Measurements from ENCODE around the gene ASIC2.

Gene ASIC2

DNA sequence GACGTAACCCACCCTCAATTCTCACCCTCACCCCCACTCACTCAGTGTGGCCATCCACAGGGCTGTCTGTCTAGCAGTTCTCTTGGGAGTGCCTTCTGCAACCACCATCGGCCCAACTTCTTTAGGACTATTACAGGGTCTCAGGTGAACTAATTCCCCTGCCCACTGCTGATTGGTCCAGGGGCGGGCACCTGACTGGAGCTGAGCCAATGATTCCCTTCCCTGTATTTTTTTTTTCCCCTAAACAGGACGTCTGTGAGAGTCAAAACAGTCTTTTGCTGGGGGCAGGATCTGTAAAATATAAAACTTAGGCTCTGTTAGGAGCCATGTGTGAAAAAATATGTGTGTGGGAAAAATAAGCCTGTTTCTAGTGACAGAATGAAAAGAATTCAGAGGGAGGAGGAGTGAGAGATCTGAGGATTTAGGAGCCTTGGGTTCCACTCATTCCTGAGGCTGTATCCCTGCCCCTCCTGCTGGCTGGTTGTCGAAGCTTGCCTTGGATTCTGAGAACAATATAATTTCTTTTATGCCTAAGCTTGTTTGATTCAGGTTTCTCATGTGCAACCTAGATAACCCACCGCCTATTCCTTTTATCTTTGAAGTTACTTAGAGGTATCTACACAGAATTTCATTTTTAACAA, 186.4 kb downstream of the ASIC2 start:
- H3K4me1 ChIP-seq (ENCODE audit: control insufficient read depth in 1 of 2, insufficient read depth in 2 of 2, low read length in 2 of 2) = no peaks in the 10 kb centered on the region
- no peaks in the 10 kb centered on the region for H3K36me3 ChIP-seq (ENCODE audit: control insufficient read depth in 1 of 2, insufficient read depth in 2 of 2, low read length in 2 of 2)
- no peaks in the 10 kb centered on the region for H3K27me3 ChIP-seq (ENCODE audit: low read depth, low read length)
- H3K4me3 ChIP-seq (ENCODE audit: low read depth in 1 of 2, low read length in 2 of 2) = no peak overlapping the region
- no peak overlapping the region for H3K27ac ChIP-seq (ENCODE audit: low read length)
- H3K9me3 ChIP-seq (ENCODE audit: control insufficient read depth in 1 of 2, low read length in 2 of 2) = no peaks in the 10 kb centered on the region

- H3K4me1 ChIP-seq (ENCODE audit: control insufficient read depth in 1 of 2, insufficient read depth in 2 of 2, low read length in 2 of 2) = no peaks in the 10 kb centered on the region
- no peak overlapping the region for H3K4me3 ChIP-seq (ENCODE audit: low read depth in 1 of 2, low read length in 2 of 2)
- no peaks in the 10 kb centered on the region for H3K27me3 ChIP-seq (ENCODE audit: low read depth, low read length)
- no peak overlapping the region for H3K27ac ChIP-seq (ENCODE audit: low read length)
- no peaks in the 10 kb centered on the region for H3K36me3 ChIP-seq (ENCODE audit: control insufficient read depth in 1 of 2, insufficient read depth in 2 of 2, low read length in 2 of 2)
- H3K9me3 ChIP-seq (ENCODE audit: control insufficient read depth in 1 of 2, low read length in 2 of 2) = no peaks in the 10 kb centered on the region
Observed at GRCh38 chr17:33105911-33106310, 187.2 kb downstream of the ASIC2 start.

- Histone ChIP-seq H3K4me1 (ENCODE audit: control insufficient read depth in 1 of 2, insufficient read depth in 2 of 2, low read length in 2 of 2) (no peaks in the 10 kb centered on the region), H3K27ac (ENCODE audit: low read length) (no peak overlapping the region), H3K36me3 (ENCODE audit: control insufficient read depth in 1 of 2, insufficient read depth in 2 of 2, low read length in 2 of 2) (no peaks in the 10 kb centered on the region), H3K27me3 (ENCODE audit: low read depth, low read length) (no peaks in the 10 kb centered on the region), H3K4me3 (ENCODE audit: low read depth in 1 of 2, low read length in 2 of 2) (no peak overlapping the region), H3K9me3 (ENCODE audit: control insufficient read depth in 1 of 2, low read length in 2 of 2) (no peaks in the 10 kb centered on the region)
Observed at GRCh38 chr17:33099906-33100305, 193.2 kb downstream of the ASIC2 start.

GRCh38 chr17:33099252-33099651, 193.8 kb downstream of the ASIC2 start:
- no peaks in the 10 kb centered on the region for H3K4me1 ChIP-seq (ENCODE audit: control insufficient read depth in 1 of 2, insufficient read depth in 2 of 2, low read length in 2 of 2)
- H3K36me3 ChIP-seq (ENCODE audit: control insufficient read depth in 1 of 2, insufficient read depth in 2 of 2, low read length in 2 of 2) = no peaks in the 10 kb centered on the region
- H3K27ac ChIP-seq (ENCODE audit: low read length) = no peak overlapping the region
- H3K9me3 ChIP-seq (ENCODE audit: control insufficient read depth in 1 of 2, low read length in 2 of 2) = no peaks in the 10 kb centered on the region
- no peaks in the 10 kb centered on the region for H3K27me3 ChIP-seq (ENCODE audit: low read depth, low read length)
- H3K4me3 ChIP-seq (ENCODE audit: low read depth in 1 of 2, low read length in 2 of 2) = no peak overlapping the region

DNA sequence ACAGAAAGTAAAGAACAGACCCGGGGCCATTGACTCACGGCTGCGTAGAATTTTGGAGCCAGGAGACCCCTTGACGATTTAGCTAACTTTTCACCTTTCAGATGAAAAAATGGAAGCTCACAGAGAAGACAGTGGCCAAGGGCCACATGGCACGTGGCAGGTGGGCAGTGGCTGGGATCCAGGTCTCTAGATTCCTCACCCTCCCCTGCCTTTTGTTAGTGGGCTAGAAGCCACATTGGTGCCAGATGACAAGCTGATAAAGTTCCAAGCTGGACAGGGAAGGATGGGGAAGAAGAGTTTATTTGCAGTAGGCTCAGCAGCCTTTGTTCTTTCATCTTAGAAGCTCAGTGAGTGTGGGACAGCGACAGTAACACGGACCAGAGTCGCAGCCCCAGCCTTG, 195.7 kb downstream of the ASIC2 start:
- Histone ChIP-seq H3K4me3 (ENCODE audit: low read depth in 1 of 2, low read length in 2 of 2) (no peak overlapping the region), H3K27me3 (ENCODE audit: low read depth, low read length) (no peaks in the 10 kb centered on the region), H3K4me1 (ENCODE audit: control insufficient read depth in 1 of 2, insufficient read depth in 2 of 2, low read length in 2 of 2) (no peaks in the 10 kb centered on the region), H3K36me3 (ENCODE audit: control insufficient read depth in 1 of 2, insufficient read depth in 2 of 2, low read length in 2 of 2) (no peaks in the 10 kb centered on the region), H3K27ac (ENCODE audit: low read length) (no peak overlapping the region), H3K9me3 (ENCODE audit: control insufficient read depth in 1 of 2, low read length in 2 of 2) (no peaks in the 10 kb centered on the region)

GRCh38 chr17:33096161-33096560, 196.9 kb downstream of the ASIC2 start:
- no peak overlapping the region for H3K27ac ChIP-seq (ENCODE audit: low read length)
- no peaks in the 10 kb centered on the region for H3K9me3 ChIP-seq (ENCODE audit: control insufficient read depth in 1 of 2, low read length in 2 of 2)
- H3K36me3 ChIP-seq (ENCODE audit: control insufficient read depth in 1 of 2, insufficient read depth in 2 of 2, low read length in 2 of 2) = no peaks in the 10 kb centered on the region
- H3K4me3 ChIP-seq (ENCODE audit: low read depth in 1 of 2, low read length in 2 of 2) = no peak overlapping the region
- H3K27me3 ChIP-seq (ENCODE audit: low read depth, low read length) = no peaks in the 10 kb centered on the region
- H3K4me1 ChIP-seq (ENCODE audit: control insufficient read depth in 1 of 2, insufficient read depth in 2 of 2, low read length in 2 of 2) = no peaks in the 10 kb centered on the region

DNA sequence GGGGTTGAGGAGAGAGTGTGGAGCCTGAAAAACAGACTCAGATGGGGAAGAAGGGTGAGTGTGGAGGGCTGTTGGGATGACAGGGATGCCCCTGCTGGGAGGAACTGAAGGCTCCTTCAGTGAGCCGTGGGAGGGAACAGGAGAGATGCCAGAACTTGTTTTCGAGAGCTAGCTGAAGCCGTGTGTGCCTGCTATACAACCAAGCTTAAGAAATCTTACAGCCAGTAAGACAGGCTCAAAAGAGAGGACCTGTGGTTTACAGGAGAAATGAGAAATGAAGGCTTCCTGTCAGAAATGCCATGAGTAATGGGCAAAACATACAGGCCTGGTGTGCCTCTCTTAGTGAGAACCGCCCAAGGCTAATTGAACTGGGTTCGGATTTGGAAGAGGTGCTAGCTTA, 201.8 kb downstream of the ASIC2 start:
- Histone ChIP-seq H3K27me3 (ENCODE audit: low read depth, low read length) (no peaks in the 10 kb centered on the region), H3K27ac (ENCODE audit: low read length) (no peak overlapping the region), H3K36me3 (ENCODE audit: control insufficient read depth in 1 of 2, insufficient read depth in 2 of 2, low read length in 2 of 2) (no peaks in the 10 kb centered on the region), H3K9me3 (ENCODE audit: control insufficient read depth in 1 of 2, low read length in 2 of 2) (no peaks in the 10 kb centered on the region), H3K4me3 (ENCODE audit: low read depth in 1 of 2, low read length in 2 of 2) (no peak overlapping the region), H3K4me1 (ENCODE audit: control insufficient read depth in 1 of 2, insufficient read depth in 2 of 2, low read length in 2 of 2) (no peaks in the 10 kb centered on the region)

DNA sequence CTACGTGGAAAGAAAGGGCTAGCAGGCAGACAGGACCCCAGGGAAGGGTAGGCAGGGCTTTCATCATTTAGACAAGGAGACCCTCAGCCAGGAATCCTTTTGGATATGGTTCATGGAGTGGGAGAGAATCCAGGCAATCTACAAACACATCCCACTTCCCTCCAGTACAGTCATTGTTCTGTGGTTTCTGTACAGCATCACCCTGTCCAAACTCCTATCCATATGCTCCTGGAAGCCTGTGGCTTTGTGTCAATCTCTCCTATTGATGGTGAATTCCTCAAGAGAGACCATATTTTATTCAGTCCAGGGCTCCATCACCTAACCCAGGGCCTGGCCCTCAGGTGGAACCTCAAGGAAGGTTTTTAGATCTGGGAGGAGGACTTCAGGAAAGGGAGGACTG, 202.3 kb downstream of the ASIC2 start:
- Histone ChIP-seq H3K9me3 (ENCODE audit: control insufficient read depth in 1 of 2, low read length in 2 of 2) (no peaks in the 10 kb centered on the region), H3K4me1 (ENCODE audit: control insufficient read depth in 1 of 2, insufficient read depth in 2 of 2, low read length in 2 of 2) (no peaks in the 10 kb centered on the region), H3K4me3 (ENCODE audit: low read depth in 1 of 2, low read length in 2 of 2) (no peak overlapping the region), H3K27ac (ENCODE audit: low read length) (no peak overlapping the region), H3K27me3 (ENCODE audit: low read depth, low read length) (no peaks in the 10 kb centered on the region), H3K36me3 (ENCODE audit: control insufficient read depth in 1 of 2, insufficient read depth in 2 of 2, low read length in 2 of 2) (no peaks in the 10 kb centered on the region)

GRCh38 chr17:33086878-33087277, 206.2 kb downstream of the ASIC2 start:
- Histone ChIP-seq H3K9me3 (ENCODE audit: control insufficient read depth in 1 of 2, low read length in 2 of 2) (no peaks in the 10 kb centered on the region), H3K4me1 (ENCODE audit: control insufficient read depth in 1 of 2, insufficient read depth in 2 of 2, low read length in 2 of 2) (no peaks in the 10 kb centered on the region), H3K36me3 (ENCODE audit: control insufficient read depth in 1 of 2, insufficient read depth in 2 of 2, low read length in 2 of 2) (no peaks in the 10 kb centered on the region), H3K27ac (ENCODE audit: low read length) (no peak overlapping the region), H3K27me3 (ENCODE audit: low read depth, low read length) (no peaks in the 10 kb centered on the region), H3K4me3 (ENCODE audit: low read depth in 1 of 2, low read length in 2 of 2) (no peak overlapping the region)

- Histone ChIP-seq H3K9me3 (ENCODE audit: control insufficient read depth in 1 of 2, low read length in 2 of 2) (no peaks in the 10 kb centered on the region), H3K4me1 (ENCODE audit: control insufficient read depth in 1 of 2, insufficient read depth in 2 of 2, low read length in 2 of 2) (no peaks in the 10 kb centered on the region), H3K27me3 (ENCODE audit: low read depth, low read length) (no peaks in the 10 kb centered on the region), H3K36me3 (ENCODE audit: control insufficient read depth in 1 of 2, insufficient read depth in 2 of 2, low read length in 2 of 2) (no peaks in the 10 kb centered on the region), H3K27ac (ENCODE audit: low read length) (no peak overlapping the region), H3K4me3 (ENCODE audit: low read depth in 1 of 2, low read length in 2 of 2) (no peak overlapping the region)
Observed at GRCh38 chr17:33086041-33086440, 207.1 kb downstream of the ASIC2 start.

DNA sequence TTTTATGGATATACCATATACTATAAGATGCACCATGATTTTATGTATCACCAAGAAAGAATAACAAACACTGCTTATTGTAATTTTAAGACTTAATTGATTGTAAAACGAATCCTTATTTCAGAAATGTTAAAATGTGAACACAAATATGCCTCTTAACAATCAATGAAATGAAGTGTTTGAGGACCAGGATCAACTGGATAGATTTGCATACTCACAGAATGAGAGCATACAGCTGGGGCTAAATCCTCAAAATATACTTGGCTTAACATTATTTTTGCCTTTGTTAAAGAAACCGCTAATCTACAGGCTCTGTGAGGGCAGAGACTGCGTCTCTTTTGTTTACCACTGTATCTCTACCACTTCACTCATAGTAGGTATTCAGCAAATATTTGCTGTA, 207.8 kb downstream of the ASIC2 start:
- Histone ChIP-seq H3K4me3 (ENCODE audit: low read depth in 1 of 2, low read length in 2 of 2) (no peak overlapping the region), H3K36me3 (ENCODE audit: control insufficient read depth in 1 of 2, insufficient read depth in 2 of 2, low read length in 2 of 2) (no peaks in the 10 kb centered on the region), H3K27ac (ENCODE audit: low read length) (no peak overlapping the region), H3K27me3 (ENCODE audit: low read depth, low read length) (no peaks in the 10 kb centered on the region), H3K4me1 (ENCODE audit: control insufficient read depth in 1 of 2, insufficient read depth in 2 of 2, low read length in 2 of 2) (no peaks in the 10 kb centered on the region), H3K9me3 (ENCODE audit: control insufficient read depth in 1 of 2, low read length in 2 of 2) (no peaks in the 10 kb centered on the region)

DNA sequence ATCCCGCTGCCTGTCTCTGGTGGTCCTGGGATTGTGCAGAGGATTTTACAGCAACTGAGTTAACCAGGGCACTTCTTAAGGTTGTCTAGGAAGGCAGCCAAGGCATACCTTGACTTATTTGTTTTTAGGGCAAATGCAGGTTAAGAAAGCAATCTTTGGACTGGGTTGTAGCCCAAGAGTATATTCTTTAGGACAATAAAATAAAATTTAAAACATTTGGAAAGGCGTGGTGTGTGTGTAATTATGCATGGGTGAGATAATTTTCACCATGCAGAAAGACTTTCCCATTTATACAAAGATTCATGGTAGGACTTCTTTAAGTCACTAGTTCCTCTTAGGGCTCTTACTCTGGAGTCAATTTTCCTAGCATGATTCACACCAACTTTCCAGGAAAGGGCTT, 208.3 kb downstream of the ASIC2 start:
- no peak overlapping the region for H3K4me3 ChIP-seq (ENCODE audit: low read depth in 1 of 2, low read length in 2 of 2)
- H3K27ac ChIP-seq (ENCODE audit: low read length) = no peak overlapping the region
- no peaks in the 10 kb centered on the region for H3K27me3 ChIP-seq (ENCODE audit: low read depth, low read length)
- no peaks in the 10 kb centered on the region for H3K4me1 ChIP-seq (ENCODE audit: control insufficient read depth in 1 of 2, insufficient read depth in 2 of 2, low read length in 2 of 2)
- H3K36me3 ChIP-seq (ENCODE audit: control insufficient read depth in 1 of 2, insufficient read depth in 2 of 2, low read length in 2 of 2) = no peaks in the 10 kb centered on the region
- no peaks in the 10 kb centered on the region for H3K9me3 ChIP-seq (ENCODE audit: control insufficient read depth in 1 of 2, low read length in 2 of 2)

All from muscle layer of duodenum (tissue), 2 donors.